Stimulated activated CD4-positive, alpha-beta T cell treated with anti-CD3 and anti-CD28 coated beads, Interleukin-12 subunit alpha, Interleukin-12 subunit beta, amount 100 ng/mL, for 24 hours (primary cell): ENCODE data around the gene NAALADL2.
"Not testable (repeated sequence)": the region's sequence is repeated elsewhere in the genome, so short reads cannot be mapped to it uniquely, and the experiment has no call there.

Source experiments
- DNase-seq, 2 experiments: peaks; one replicate each; pipeline ENCODE4 v3.0.0-alpha.2; 2020; ENCODE audit warnings: low read depth in 2 of 2

The NAALADL2 gene

GRCh38 chr3:175422744-175423143 lies 563.6 kb downstream of the NAALADL2 start:
- no peak for DNase-seq

GRCh38 chr3:175423848-175424247 lies 564.7 kb downstream of the NAALADL2 start:
- not testable (repeated sequence) for DNase-seq

GRCh38 chr3:175426805-175427204 lies 567.7 kb downstream of the NAALADL2 start:
- no peak for DNase-seq

GRCh38 chr3:175428466-175428865 lies 569.3 kb downstream of the NAALADL2 start:
- DNase-seq = no peak

- DNase-seq = no peak
Observed at GRCh38 chr3:175430983-175431773, 572.0 kb downstream of the NAALADL2 start.

- DNase-seq = no peak
Observed at GRCh38 chr3:175432376-175433025, 573.4 kb downstream of the NAALADL2 start.

GRCh38 chr3:175433026-175433674 lies 574.0 kb downstream of the NAALADL2 start:
- no peak for DNase-seq

GRCh38 chr3:175434561-175434960 lies 575.4 kb downstream of the NAALADL2 start:
- no peak for DNase-seq

GRCh38 chr3:175443682-175444081 lies 584.5 kb downstream of the NAALADL2 start:
- DNase-seq = no peak

- DNase-seq = no peak
Observed at GRCh38 chr3:175445741-175446140, 586.6 kb downstream of the NAALADL2 start.

GRCh38 chr3:175447521-175447920 lies 588.4 kb downstream of the NAALADL2 start:
- no peak for DNase-seq

- no peak for DNase-seq
Observed at GRCh38 chr3:175453361-175453760, 594.2 kb downstream of the NAALADL2 start.

- no peak for DNase-seq
Observed at GRCh38 chr3:175456466-175456865, 597.3 kb downstream of the NAALADL2 start.

- no peak for DNase-seq
Observed at GRCh38 chr3:175457301-175457700, 598.2 kb downstream of the NAALADL2 start.

GRCh38 chr3:175460849-175461399 lies 601.8 kb downstream of the NAALADL2 start:
- not testable (repeated sequence) for DNase-seq

GRCh38 chr3:175464362-175464761 lies 605.2 kb downstream of the NAALADL2 start:
- no peak for DNase-seq

GRCh38 chr3:175469124-175469523 lies 610.0 kb downstream of the NAALADL2 start:
- DNase-seq = no peak

GRCh38 chr3:175475765-175476164 lies 616.6 kb downstream of the NAALADL2 start:
- DNase-seq = no peak

GRCh38 chr3:175476489-175476888 lies 617.4 kb downstream of the NAALADL2 start:
- no peak for DNase-seq

GRCh38 chr3:175477651-175478224 lies 618.6 kb downstream of the NAALADL2 start:
- DNase-seq = no peak

GRCh38 chr3:175478301-175478700 lies 619.2 kb downstream of the NAALADL2 start:
- no peak for DNase-seq

- no peak for DNase-seq
Observed at GRCh38 chr3:175479175-175479574, 620.0 kb downstream of the NAALADL2 start.
